Breast epithelium (tissue), 4 donors: ENCODE data around the gene ROR1. TPM values are rescaled to one million over a fixed set of nuclear protein-coding genes. Genes with fewer than 3 reads are reported as not detected.

Experiments used
- DNase-seq, 2 donors: peaks; one replicate each; pipeline ENCODE4 v3.0.0-alpha.2; 2019; ENCODE audit warnings: low spot score in 2 of 2
- H3K27ac ChIP-seq, 2 donors: fragments of 200-600 bp; sonication (generic) in 1 of 2; one replicate each; pipeline ENCODE4 v1.5.1; 2016 to 2019; ENCODE audit warnings: mild to moderate bottlenecking in 1 of 2
- H3K27me3 ChIP-seq, 2 donors: fragments of 200-600 bp; sonication (generic) in 1 of 2; one replicate each; pipeline versions ENCODE4 v1.5.1 to v1.6.0; 2017 to 2019; ENCODE audit warnings: control low read depth in 1 of 2, mild to moderate bottlenecking in 1 of 2
- H3K36me3 ChIP-seq: fragments of 200-600 bp; one replicate; pipeline ENCODE4 v1.5.1; 2019
- H3K4me1 ChIP-seq, 2 donors: fragments of 200-600 bp; sonication (generic); one replicate each; pipeline ENCODE4 v1.5.1; 2016 to 2019; ENCODE audit warnings: control low read depth in 1 of 2
- H3K4me3 ChIP-seq, 3 donors: fragments of 200-600 bp; sonication (generic); 1 replicate in 2 of 3; 2 replicates in 1 of 3; pipeline ENCODE4 v1.5.1; 2016 to 2019; ENCODE audit warnings: mild to moderate bottlenecking in 3 of 3, moderate library complexity in 2 of 3
- H3K9me3 ChIP-seq, 2 donors: fragments of 200-600 bp; sonication (generic) in 1 of 2; one replicate each; pipeline ENCODE4 v1.5.1; 2016 to 2019; ENCODE audit warnings: control low read depth in 1 of 2
- CTCF ChIP-seq, 3 donors: fragments of 450-650 bp; IDR thresholded peaks; one replicate each; pipeline ENCODE4 v1.5.1; 2016 to 2017; ENCODE audit warnings: antibody characterized with exemption in 3 of 3, mild to moderate bottlenecking in 3 of 3, moderate library complexity in 3 of 3
- POLR2A ChIP-seq: fragments of 450-650 bp; IDR thresholded peaks from one replicate; pipeline ENCODE4 v1.6.1; 2016; ENCODE audit warnings: antibody characterized with exemption, mild to moderate bottlenecking, moderate library complexity
- POLR2AphosphoS5 ChIP-seq, 3 donors: sonication (generic); formaldehyde crosslinking; IDR thresholded peaks; one replicate each; pipeline ENCODE4 v1.6.1; 2017; ENCODE audit warnings: antibody characterized with exemption in 3 of 3
- intact Hi-C: fragments of 100-400 bp; cut with DNase I; formaldehyde crosslinking; loops from one replicate; pipeline ENCODE4 v1.15.1; 2023; ENCODE audit warnings: low total_unique reads
- total RNA-seq, 3 donors: library from RNA; depleted of rRNA; stranded (reverse); fragments of >200 nt; gene quantifications; one replicate each; pipeline ENCODE4 v1.1.0, GENCODE V29; 2016

Gene ROR1
- total RNA-seq, 3 donors from 2014 or later, result 5.9 to 11.6 (median 7.7) TPM

GRCh38 chr1:63777965-63778880, 4.4 kb downstream of the ROR1 start:
- intact Hi-C loops, result no loop called here
- H3K4me3 ChIP-seq, result no peak overlapping the region
- no peaks in the 10 kb centered on the region for H3K27me3 ChIP-seq
- H3K4me1 ChIP-seq, result no peaks in the 10 kb centered on the region
- no peak overlapping the region for H3K27ac ChIP-seq
- no peak for DNase-seq
- H3K36me3 ChIP-seq, result no peaks in the 10 kb centered on the region
- no peaks in the 10 kb centered on the region for H3K9me3 ChIP-seq
- TF ChIP-seq CTCF (IDR thresholded peaks at IDR 0.05) (no peak), POLR2AphosphoS5 (IDR thresholded peaks at IDR 0.05) (no peak), POLR2A (no peak)

GRCh38 chr1:63779338-63780211, 5.8 kb downstream of the ROR1 start:
- TF ChIP-seq POLR2A (no peak), CTCF (IDR thresholded peaks at IDR 0.05) (no peak)
- H3K27ac ChIP-seq, result no peak overlapping the region
- no peaks in the 10 kb centered on the region for H3K27me3 ChIP-seq
- no peaks in the 10 kb centered on the region for H3K9me3 ChIP-seq
- no peak for DNase-seq
- intact Hi-C loops, result no loop called here
- peak overlapping the region in 1 of 3 donors; percentile 10 for H3K4me3 ChIP-seq
- H3K36me3 ChIP-seq, result no peaks in the 10 kb centered on the region
- H3K4me1 ChIP-seq, result no peaks in the 10 kb centered on the region

- Histone ChIP-seq H3K27me3 (no peaks in the 10 kb centered on the region), H3K9me3 (no peaks in the 10 kb centered on the region), H3K4me3 (no peak overlapping the region), H3K36me3 (no peaks in the 10 kb centered on the region), H3K4me1 (no peaks in the 10 kb centered on the region), H3K27ac (no peak overlapping the region)
- TF ChIP-seq POLR2A, result no peak
- TF ChIP-seq CTCF (IDR thresholded peaks at IDR 0.05), result no peak
- TF ChIP-seq POLR2AphosphoS5 (IDR thresholded peaks at IDR 0.05), result no peak
- intact Hi-C loops, result no loop called here
- DNase-seq, result no peak
These were observed 6.7 kb downstream of the ROR1 start for GRCh38 chr1:63780565-63780964.

GRCh38 chr1:63782982-63783381, 9.2 kb downstream of the ROR1 start:
- no peaks in the 10 kb centered on the region for H3K4me1 ChIP-seq
- H3K9me3 ChIP-seq, result no peaks in the 10 kb centered on the region
- no peak overlapping the region for H3K27ac ChIP-seq
- no peak for DNase-seq
- intact Hi-C loops, result no loop called here
- TF ChIP-seq CTCF (IDR thresholded peaks at IDR 0.05), result no peak
- no peak for TF ChIP-seq POLR2AphosphoS5 (IDR thresholded peaks at IDR 0.05)
- no peaks in the 10 kb centered on the region for H3K27me3 ChIP-seq
- no peak overlapping the region for H3K4me3 ChIP-seq
- H3K36me3 ChIP-seq, result no peaks in the 10 kb centered on the region

GRCh38 chr1:63784083-63784482, 10.3 kb downstream of the ROR1 start:
- Histone ChIP-seq H3K4me1 (no peaks in the 10 kb centered on the region), H3K27ac (no peak overlapping the region), H3K27me3 (no peaks in the 10 kb centered on the region), H3K36me3 (no peaks in the 10 kb centered on the region), H3K4me3 (no peak overlapping the region), H3K9me3 (no peaks in the 10 kb centered on the region)
- TF ChIP-seq POLR2AphosphoS5 (IDR thresholded peaks at IDR 0.05) (no peak), CTCF (IDR thresholded peaks at IDR 0.05) (no peak), POLR2A (no peak)
- DNase-seq, result no peak
- intact Hi-C loops, result no loop called here
